ENCODE measurements around the gene KLRF2.
"Not testable (repeated sequence)": the region's sequence is repeated elsewhere in the genome, so short reads cannot be mapped to it uniquely, and the experiment has no call there.

The KLRF2 gene

GRCh38 chr12:9881246-9881645 lies at the start of gene KLRF2:
TSS of gene KLRF2 (plus strand) at chr12:9881489. CDS start at chr12:9881596, 107 bp downstream.
- no peak for DNase-seq (ENCODE audit: low read depth in 3 of 3, low spot score in 1 of 3)

- no peak for DNase-seq (ENCODE audit: low read depth in 3 of 3, low spot score in 1 of 3)
Measured at GRCh38 chr12:9831720-9832119, 49.6 kb upstream of the KLRF2 start.

GRCh38 chr12:9843407-9843806 lies 37.9 kb upstream of the KLRF2 start:
- DNase-seq (ENCODE audit: low read depth in 3 of 3, low spot score in 1 of 3), result no peak

GRCh38 chr12:9848899-9849298 lies 32.4 kb upstream of the KLRF2 start:
- no peak for DNase-seq (ENCODE audit: low read depth in 3 of 3, low spot score in 1 of 3)

GRCh38 chr12:9851050-9851449 lies 30.2 kb upstream of the KLRF2 start:
- DNase-seq (ENCODE audit: low read depth in 3 of 3, low spot score in 1 of 3), result no peak

GRCh38 chr12:9851927-9852326 lies 29.4 kb upstream of the KLRF2 start:
- no peak for DNase-seq (ENCODE audit: low read depth in 3 of 3, low spot score in 1 of 3)

- DNase-seq (ENCODE audit: low read depth in 3 of 3, low spot score in 1 of 3), result no peak
Measured at GRCh38 chr12:9856151-9856550, 25.1 kb upstream of the KLRF2 start.

- no peak for DNase-seq (ENCODE audit: low read depth in 3 of 3, low spot score in 1 of 3)
Measured at GRCh38 chr12:9856894-9857293, 24.4 kb upstream of the KLRF2 start.

- DNase-seq (ENCODE audit: low read depth in 3 of 3, low spot score in 1 of 3), result no peak
Measured at GRCh38 chr12:9858135-9858534, 23.2 kb upstream of the KLRF2 start.

GRCh38 chr12:9864913-9865675 lies 16.2 kb upstream of the KLRF2 start:
- DNase-seq (ENCODE audit: low read depth in 3 of 3, low spot score in 1 of 3), result no peak

- DNase-seq (ENCODE audit: low read depth in 3 of 3, low spot score in 1 of 3), result no peak
Measured at GRCh38 chr12:9866860-9867269, 14.4 kb upstream of the KLRF2 start.

- no peak for DNase-seq (ENCODE audit: low read depth in 3 of 3, low spot score in 1 of 3)
Measured at GRCh38 chr12:9867531-9867930, 13.8 kb upstream of the KLRF2 start.

GRCh38 chr12:9868311-9868801 lies 12.9 kb upstream of the KLRF2 start:
- DNase-seq (ENCODE audit: low read depth in 3 of 3, low spot score in 1 of 3), result no peak

GRCh38 chr12:9868951-9869306 lies 12.4 kb upstream of the KLRF2 start:
- DNase-seq (ENCODE audit: low read depth in 3 of 3, low spot score in 1 of 3), result no peak

- DNase-seq (ENCODE audit: low read depth in 3 of 3, low spot score in 1 of 3), result no peak
Measured at GRCh38 chr12:9869307-9870161, 11.8 kb upstream of the KLRF2 start, which contains the start of gene CLEC2B. TSS of gene CLEC2B (minus strand) at chr12:9869354.

- DNase-seq (ENCODE audit: low read depth in 3 of 3, low spot score in 1 of 3), result no peak
Measured at GRCh38 chr12:9870286-9870866, 10.9 kb upstream of the KLRF2 start.

- no peak for DNase-seq (ENCODE audit: low read depth in 3 of 3, low spot score in 1 of 3)
Measured at GRCh38 chr12:9872162-9872561, 9.1 kb upstream of the KLRF2 start.

- no peak for DNase-seq (ENCODE audit: low read depth in 3 of 3, low spot score in 1 of 3)
Measured at GRCh38 chr12:9872742-9873141, 8.5 kb upstream of the KLRF2 start.

GRCh38 chr12:9876120-9876519 lies 5.2 kb upstream of the KLRF2 start:
- DNase-seq (ENCODE audit: low read depth in 3 of 3, low spot score in 1 of 3), result not testable (repeated sequence)

GRCh38 chr12:9880532-9881078 lies 684 bp upstream of the KLRF2 start:
- no peak for DNase-seq (ENCODE audit: low read depth in 3 of 3, low spot score in 1 of 3)

GRCh38 chr12:9881988-9882387 lies 699 bp downstream of the KLRF2 start:
- no peak for DNase-seq (ENCODE audit: low read depth in 3 of 3, low spot score in 1 of 3)

Measured in stimulated activated CD4-positive, alpha-beta T cell treated with anti-CD3 and anti-CD28 coated beads, TNF-alpha, amount 100 ng/mL, for 1 hour (primary cell).